HG02943 (cell line): ENCODE measurements around the gene TCL1A.
A peak's percentile ranks its signal among the peaks of the same experiment; 100 is the strongest.
"Not testable (repeated sequence)": the region's sequence is repeated elsewhere in the genome, so short reads cannot be mapped to it uniquely, and the experiment has no call there.

Source experiments
- ATAC-seq: cut with Tn5 transposase; IDR thresholded peaks from one replicate; pipeline ENCODE4 v1.9.1; 2021; ENCODE audit warnings: mild to moderate bottlenecking, low read depth, moderate library complexity; ENCODE audit not compliant: unreplicated experiment

TCL1A gene, protein sequence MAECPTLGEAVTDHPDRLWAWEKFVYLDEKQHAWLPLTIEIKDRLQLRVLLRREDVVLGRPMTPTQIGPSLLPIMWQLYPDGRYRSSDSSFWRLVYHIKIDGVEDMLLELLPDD

GRCh38 chr14:95713596-95714371 is at the start of gene TCL1A:
Gene TCL1A (minus strand): TSS chr14:95714125. CDS start chr14:95714066, 59 bp downstream.
- peak; percentile 69 for ATAC-seq

DNA sequence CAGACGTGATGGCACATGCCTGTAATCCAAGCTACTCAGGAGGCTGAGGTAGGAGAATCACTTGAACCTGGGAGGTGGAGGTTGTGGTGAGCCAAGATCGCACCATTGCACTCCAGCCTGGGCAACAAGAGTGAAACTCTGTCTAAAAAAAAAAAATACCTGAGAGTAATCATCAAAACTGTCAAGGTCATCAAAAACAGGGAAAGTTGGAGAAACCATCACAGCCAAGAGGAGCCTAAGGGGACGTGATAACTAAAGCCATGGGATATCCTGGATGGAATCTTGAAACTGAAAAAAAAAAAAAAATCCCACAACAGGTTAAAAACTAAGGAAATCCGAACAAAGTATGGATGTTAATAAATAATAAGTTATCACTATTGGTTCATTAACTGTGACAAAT is 49.1 kb upstream of the TCL1A start:
- not testable (repeated sequence) for ATAC-seq

- no peak for ATAC-seq
These were observed 47.5 kb upstream of the TCL1A start for GRCh38 chr14:95761436-95761835.

DNA sequence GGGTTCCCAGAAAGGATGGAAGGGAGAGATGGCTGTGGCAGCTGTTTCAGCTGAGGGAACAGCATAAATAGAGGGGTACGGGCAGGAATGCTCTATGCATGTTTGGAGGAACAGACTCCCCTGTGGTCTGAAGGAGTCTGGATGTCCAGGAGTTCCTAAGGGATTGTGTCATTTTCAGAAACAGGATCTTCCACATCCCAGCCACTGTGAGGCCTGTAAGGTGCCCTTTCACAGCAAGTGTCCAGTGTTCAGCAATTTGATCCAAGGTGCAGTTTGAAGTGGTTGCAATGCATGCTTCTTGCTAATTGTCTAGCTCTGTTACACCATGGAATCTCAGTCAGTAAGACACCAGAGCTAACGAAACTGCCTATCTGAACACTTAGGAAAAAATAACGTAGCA is 46.7 kb upstream of the TCL1A start:
- ATAC-seq: no peak

DNA sequence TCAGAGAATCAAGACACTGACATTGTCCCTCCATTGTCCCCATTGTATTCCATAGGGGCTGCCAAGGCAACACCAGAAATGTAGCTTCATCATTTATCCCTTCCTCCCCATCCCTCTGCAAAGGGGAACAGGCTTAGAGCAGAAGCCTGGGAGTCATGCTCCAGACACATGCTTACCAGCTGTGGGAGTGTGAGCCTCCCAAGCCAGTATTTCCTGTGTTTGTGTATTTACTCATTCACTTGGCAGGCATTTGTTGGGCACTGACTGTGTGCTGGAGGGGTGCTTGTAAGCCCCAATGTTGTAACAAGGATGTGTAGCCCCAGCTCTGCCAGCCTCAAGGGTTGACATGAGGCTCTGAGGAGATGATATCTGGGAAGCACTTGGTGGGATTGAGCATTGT is 46.0 kb upstream of the TCL1A start:
- ATAC-seq: no peak

DNA sequence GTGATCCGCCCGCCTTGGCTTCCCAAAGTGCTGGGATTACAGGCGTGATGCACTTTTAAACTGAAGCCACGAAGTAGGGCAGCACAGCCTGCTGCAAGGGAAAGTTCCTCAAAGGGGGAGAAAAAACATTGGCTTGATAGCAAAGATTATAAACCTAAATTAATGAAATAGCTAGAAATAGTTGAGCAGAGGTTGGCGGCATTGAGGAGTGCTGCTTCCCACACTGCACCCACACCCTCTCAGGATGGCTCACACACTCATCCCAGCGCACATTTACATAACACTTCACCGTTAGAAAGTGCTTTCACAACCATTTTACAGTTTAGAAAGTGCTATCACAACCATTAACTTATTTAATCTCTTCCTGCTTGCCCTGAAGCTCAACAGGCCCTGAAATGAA is 44.4 kb upstream of the TCL1A start:
- ATAC-seq: no peak

- no peak for ATAC-seq
These were observed 42.8 kb upstream of the TCL1A start for GRCh38 chr14:95756751-95757150.

DNA sequence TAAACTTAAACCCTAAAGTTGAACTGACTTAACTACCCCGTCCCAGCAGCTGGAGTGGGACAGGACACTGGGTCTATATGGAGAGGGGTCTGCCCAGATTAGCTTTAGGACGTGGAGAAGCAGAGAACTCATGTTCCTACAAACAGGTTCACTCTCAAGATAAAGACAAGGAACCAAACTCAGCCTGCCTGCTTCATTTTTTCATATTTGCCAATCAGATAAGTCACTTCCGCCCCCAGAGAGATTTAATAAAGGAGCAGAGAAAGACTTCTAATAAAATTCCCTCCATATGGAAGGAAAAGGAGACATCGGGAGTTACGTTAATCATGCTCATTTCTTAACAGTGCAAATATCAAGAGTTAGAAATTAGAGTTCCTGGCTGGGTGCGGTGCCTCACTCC is 42.2 kb upstream of the TCL1A start:
- ATAC-seq: no peak

DNA sequence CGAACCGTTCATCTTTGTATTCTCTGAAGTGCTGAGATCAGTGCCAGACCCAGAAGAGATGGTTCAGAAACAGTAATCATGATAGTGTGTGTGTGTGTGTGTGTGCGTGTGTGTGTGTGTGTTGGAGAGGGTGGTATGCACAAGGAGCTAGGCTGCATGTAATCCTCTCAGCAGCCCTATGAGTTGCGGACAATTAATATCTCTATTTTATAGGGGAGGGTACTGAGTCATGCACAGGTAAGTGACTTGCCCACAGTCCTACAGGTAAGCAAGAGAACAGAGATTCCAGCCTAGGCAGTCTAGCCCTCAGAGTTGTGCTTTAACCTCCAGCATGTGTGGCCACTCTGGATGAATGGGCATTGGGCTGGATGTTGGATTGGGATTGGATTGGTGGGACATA is 27.9 kb upstream of the TCL1A start:
- no peak for ATAC-seq

DNA sequence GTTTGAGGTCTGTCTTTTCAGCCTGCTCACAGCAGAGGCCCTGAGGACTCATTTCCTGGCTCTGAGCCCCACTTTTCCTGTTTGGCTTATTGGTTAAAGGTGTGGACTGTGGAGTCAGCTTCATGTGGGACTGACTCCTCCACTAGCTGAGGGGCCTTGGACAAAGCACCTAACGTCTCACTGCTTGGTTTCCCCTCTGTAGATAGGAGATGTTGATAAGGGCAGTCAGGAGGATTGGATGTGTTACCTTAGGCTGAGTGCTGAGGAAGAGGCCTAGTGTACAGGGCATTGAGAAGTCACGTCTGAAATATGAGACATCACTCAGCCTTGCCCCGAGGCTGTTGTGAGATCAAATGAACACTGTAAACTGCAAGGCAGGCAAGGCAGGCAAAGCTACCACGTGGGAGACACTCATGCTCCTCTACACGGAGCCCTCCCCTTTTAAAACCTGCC is 27.1 kb upstream of the TCL1A start:
- no peak for ATAC-seq

DNA sequence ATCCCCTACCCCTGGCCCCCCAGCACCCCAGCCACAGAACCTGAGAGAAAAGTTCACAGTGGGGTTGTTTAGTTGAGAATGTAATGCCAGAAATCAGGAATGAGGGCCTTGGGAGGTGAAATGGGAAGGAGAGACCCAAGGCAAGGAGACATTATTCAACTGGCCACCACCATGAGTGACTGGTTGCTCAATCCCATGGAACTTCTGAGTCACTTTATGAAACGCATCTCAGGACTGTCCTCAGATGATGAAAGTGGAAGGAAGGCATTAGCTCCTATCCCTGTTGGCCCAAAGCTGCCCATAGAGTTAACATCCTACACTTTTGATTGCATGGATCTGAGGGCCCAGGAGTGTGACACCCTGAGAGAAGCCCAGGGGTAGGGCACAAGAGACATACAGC is 25.4 kb upstream of the TCL1A start:
- ATAC-seq: no peak

GRCh38 chr14:95733212-95733611 is 19.3 kb upstream of the TCL1A start:
- ATAC-seq: no peak

- no peak for ATAC-seq
These were observed 16.2 kb upstream of the TCL1A start for GRCh38 chr14:95730126-95730525.

DNA sequence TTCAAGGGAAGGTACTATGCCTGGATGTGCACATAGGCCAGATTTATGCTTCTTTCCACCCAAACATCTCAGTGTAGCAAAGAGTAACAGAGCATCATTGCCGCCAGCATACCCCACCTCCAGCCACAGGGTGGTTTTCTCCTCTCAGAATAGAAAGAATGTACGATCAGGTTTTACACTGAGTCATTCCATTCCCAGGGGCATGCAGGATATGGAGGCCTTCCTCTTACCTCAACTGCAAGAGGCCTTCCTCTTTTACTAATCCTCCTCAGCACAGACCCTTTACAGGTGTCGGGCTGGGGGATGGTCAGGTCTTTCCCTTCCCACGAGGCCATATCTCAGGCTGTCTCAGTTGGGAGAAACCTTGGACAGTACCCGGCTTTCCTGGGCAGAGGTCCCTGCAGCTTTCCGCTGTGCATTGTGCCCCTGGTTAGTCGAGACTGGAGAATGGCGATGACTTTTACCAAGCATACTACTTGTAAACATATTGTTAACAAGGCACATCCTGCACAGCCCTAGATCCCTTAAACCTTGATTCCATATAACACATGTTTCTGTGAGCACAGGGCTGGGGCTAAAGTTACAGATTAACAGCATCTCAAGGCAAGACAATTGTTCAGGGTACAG is 15.6 kb upstream of the TCL1A start:
- ATAC-seq: not testable (repeated sequence)

- ATAC-seq: no peak
These were observed 13.3 kb upstream of the TCL1A start for GRCh38 chr14:95727056-95727700.

GRCh38 chr14:95725685-95726336 is 11.9 kb upstream of the TCL1A start:
- ATAC-seq: peak; percentile 78

- no peak for ATAC-seq
These were observed 8.7 kb upstream of the TCL1A start for GRCh38 chr14:95722525-95723190.

GRCh38 chr14:95712398-95712797 is 1.5 kb downstream of the TCL1A start:
- no peak for ATAC-seq

- no peak for ATAC-seq
These were observed 2.3 kb downstream of the TCL1A start for GRCh38 chr14:95711476-95712176.

- no peak for ATAC-seq
These were observed 3.8 kb downstream of the TCL1A start for GRCh38 chr14:95710106-95710505.
